Keratinocyte (primary cell): Measurements from ENCODE around the gene SFT2D1. TPM values are rescaled to one million over a fixed set of nuclear protein-coding genes. Genes with fewer than 3 reads are reported as not detected.

Experiments
- DNase-seq: peaks from one replicate; pipeline ENCODE4 v3.0.0-alpha.2; 2011; ENCODE audit warnings: low read depth, missing footprints, low spot score
- FAIRE-seq: peaks from 2 replicates; lab custom pipeline; 2011; peaks lifted over from hg19 to GRCh38; lab: Jason Lieb, UNC
- H2AFZ ChIP-seq: 2 replicates; pipeline ENCODE4 v1.6.0; 2012; ENCODE audit warnings: low read length, control low read depth, inconsistent platforms; ENCODE audit not compliant: control insufficient read depth
- H3K27ac ChIP-seq: 2 replicates; pipeline ENCODE4 v1.5.1; 2011; ENCODE audit warnings: low read length; ENCODE audit not compliant: control insufficient read depth, insufficient read depth
- H3K27me3 ChIP-seq: 3 replicates; pipeline ENCODE4 v1.6.0; 2011; ENCODE audit warnings: low read length; ENCODE audit not compliant: control insufficient read depth, insufficient read depth; ENCODE audit errors: extremely low read depth
- H3K36me3 ChIP-seq, 2 experiments: 2 replicates in 1 of 2; 3 replicates in 1 of 2; pipeline ENCODE4 v1.5.1; 2011; ENCODE audit warnings: low read length in 2 of 2, mild to moderate bottlenecking in 1 of 2; ENCODE audit not compliant: control insufficient read depth in 2 of 2, insufficient read depth in 2 of 2; ENCODE audit errors: extremely low read depth in 1 of 2
- H3K4me1 ChIP-seq: 3 replicates; pipeline ENCODE4 v1.5.1; 2011; ENCODE audit warnings: low read length; ENCODE audit not compliant: control insufficient read depth, insufficient read depth; ENCODE audit errors: extremely low read depth
- H3K4me2 ChIP-seq: 3 replicates; pipeline ENCODE4 v1.6.0; 2011; ENCODE audit warnings: low read depth, low read length; ENCODE audit not compliant: control insufficient read depth, insufficient read depth; ENCODE audit errors: extremely low read depth
- H3K4me3 ChIP-seq, 3 experiments: fragments of 200-600 bp in 1 of 3; sonication (generic) in 1 of 3; 2 replicates in 2 of 3; 3 replicates in 1 of 3; pipeline ENCODE4 v1.5.1; 2011 to 2016; ENCODE audit warnings: low read length in 3 of 3, mild to moderate bottlenecking in 3 of 3, control low read depth in 2 of 3, inconsistent platforms in 1 of 3, low read depth in 1 of 3, mixed read lengths in 1 of 3, mixed run types in 1 of 3, moderate library complexity in 1 of 3; ENCODE audit not compliant: control insufficient read depth in 2 of 3, insufficient read depth in 2 of 3; ENCODE audit errors: extremely low read depth in 1 of 3
- H3K79me2 ChIP-seq: 2 replicates; pipeline ENCODE4 v1.6.0; 2012; ENCODE audit warnings: low read length; ENCODE audit not compliant: control insufficient read depth, insufficient read depth
- H3K9ac ChIP-seq: 3 replicates; pipeline ENCODE4 v1.6.0; 2011; ENCODE audit warnings: low read length; ENCODE audit not compliant: control insufficient read depth, insufficient read depth; ENCODE audit errors: extremely low read depth
- H3K9me1 ChIP-seq: 3 replicates; pipeline ENCODE4 v1.6.0; 2011; ENCODE audit warnings: low read length; ENCODE audit not compliant: control insufficient read depth, insufficient read depth; ENCODE audit errors: extremely low read depth
- H3K9me3 ChIP-seq: 2 replicates; pipeline ENCODE4 v1.5.1; 2012; ENCODE audit warnings: low read depth, low read length; ENCODE audit not compliant: control insufficient read depth
- H4K20me1 ChIP-seq: 3 replicates; pipeline ENCODE4 v1.6.0; 2011; ENCODE audit warnings: low read length; ENCODE audit not compliant: control insufficient read depth, insufficient read depth; ENCODE audit errors: extremely low read depth
- CTCF ChIP-seq, 3 experiments: IDR thresholded peaks in 1 of 3; conservative IDR thresholded peaks in 1 of 3; optimal IDR thresholded peaks in 1 of 3; 2 replicates in 2 of 3; 3 replicates in 1 of 3; pipeline versions ENCODE3 to v1.5.1; 2011; ENCODE audit warnings: low read length in 3 of 3, mild to moderate bottlenecking in 3 of 3, moderate library complexity in 2 of 3, control low read depth in 1 of 3, inconsistent platforms in 1 of 3; ENCODE audit not compliant: insufficient read depth in 2 of 3; ENCODE audit errors: extremely low read depth in 1 of 3
- EZH2 ChIP-seq: IDR thresholded peaks from one replicate; pipeline ENCODE4 v1.6.1; 2012; ENCODE audit warnings: inconsistent platforms, mild to moderate bottlenecking, low read length, moderate library complexity
- dilution Hi-C: fragments of 300-500 bp; cut with MboI; formaldehyde crosslinking; loops from one replicate; pipeline ENCODE4 v1.7.0; 2020; ENCODE audit warnings: low sequenced_read_pairs; ENCODE audit not compliant: extremely low pct_ligation_motif_present
- polyA plus RNA-seq, 5 experiments: library from polyadenylated mRNA; depleted of rRNA in 3 of 5; stranded (reverse) in 3 of 5; stranded (forward) in 1 of 5; unstranded in 1 of 5; fragments of >200 nt; gene quantifications; 1 replicate in 1 of 5; 2 replicates in 3 of 5; 3 replicates in 1 of 5; pipeline versions ENCODE4 v1.2.1 to v1.2.3, GENCODE V29; 2011 to 2012; ENCODE audit warnings: missing spikeins in 2 of 5, low read depth in 1 of 5, low replicate concordance in 1 of 5

SFT2D1 gene
- polyA plus RNA-seq, 1 donor (not counting 4 experiments of a cell fraction or from before 2014, with no cell fraction given): 84.3 TPM

DNA sequence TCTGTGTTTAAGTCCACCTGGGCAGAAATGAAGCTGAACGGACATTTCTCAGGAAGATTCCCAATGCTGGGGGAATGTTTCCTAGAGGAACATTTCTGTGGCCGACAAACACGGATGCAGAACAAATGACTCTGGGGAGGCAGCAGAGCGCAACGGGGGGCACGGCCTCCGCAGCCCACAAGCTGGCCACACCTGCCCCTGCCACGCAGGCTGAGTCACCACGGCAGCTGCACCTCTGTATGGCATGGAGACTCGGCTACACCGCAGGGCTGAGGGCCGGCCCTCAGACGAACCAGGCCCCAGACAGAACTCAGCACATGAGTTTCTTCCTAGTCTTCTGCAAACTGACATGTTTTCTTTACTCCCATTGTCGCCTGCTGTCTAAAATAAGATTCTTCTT, 24.1 kb downstream of the SFT2D1 start:
- no peak for DNase-seq
- H3K36me3 ChIP-seq: peaks cover 0 to 5% of the 10 kb centered on the region in 2 experiments
- H3K27ac ChIP-seq: no peak overlapping the region
- H3K9ac ChIP-seq: no peak overlapping the region
- H3K27me3 ChIP-seq: no peaks in the 10 kb centered on the region
- dilution Hi-C loops: no loop called here
- no peaks in the 10 kb centered on the region for H3K9me1 ChIP-seq
- H4K20me1 ChIP-seq: no peaks in the 10 kb centered on the region
- no peak overlapping the region for H2AFZ ChIP-seq
- H3K79me2 ChIP-seq: no peaks in the 10 kb centered on the region
- H3K9me3 ChIP-seq: no peaks in the 10 kb centered on the region
- no peak overlapping the region for H3K4me2 ChIP-seq
- no peaks in the 10 kb centered on the region for H3K4me1 ChIP-seq
- H3K4me3 ChIP-seq: no peak overlapping the region
- no peak for TF ChIP-seq EZH2
- no peak for TF ChIP-seq CTCF (optimal IDR thresholded peaks at IDR 0.05 in 1 of 3, IDR thresholded peaks at IDR 0.05 in 1 of 3, conservative IDR thresholded peaks at IDR 0.05 in 1 of 3; ENCODE audit: extremely low read depth in 1 of 3, insufficient read depth in 2 of 3, low read length in 3 of 3)
- FAIRE-seq: no peak

DNA sequence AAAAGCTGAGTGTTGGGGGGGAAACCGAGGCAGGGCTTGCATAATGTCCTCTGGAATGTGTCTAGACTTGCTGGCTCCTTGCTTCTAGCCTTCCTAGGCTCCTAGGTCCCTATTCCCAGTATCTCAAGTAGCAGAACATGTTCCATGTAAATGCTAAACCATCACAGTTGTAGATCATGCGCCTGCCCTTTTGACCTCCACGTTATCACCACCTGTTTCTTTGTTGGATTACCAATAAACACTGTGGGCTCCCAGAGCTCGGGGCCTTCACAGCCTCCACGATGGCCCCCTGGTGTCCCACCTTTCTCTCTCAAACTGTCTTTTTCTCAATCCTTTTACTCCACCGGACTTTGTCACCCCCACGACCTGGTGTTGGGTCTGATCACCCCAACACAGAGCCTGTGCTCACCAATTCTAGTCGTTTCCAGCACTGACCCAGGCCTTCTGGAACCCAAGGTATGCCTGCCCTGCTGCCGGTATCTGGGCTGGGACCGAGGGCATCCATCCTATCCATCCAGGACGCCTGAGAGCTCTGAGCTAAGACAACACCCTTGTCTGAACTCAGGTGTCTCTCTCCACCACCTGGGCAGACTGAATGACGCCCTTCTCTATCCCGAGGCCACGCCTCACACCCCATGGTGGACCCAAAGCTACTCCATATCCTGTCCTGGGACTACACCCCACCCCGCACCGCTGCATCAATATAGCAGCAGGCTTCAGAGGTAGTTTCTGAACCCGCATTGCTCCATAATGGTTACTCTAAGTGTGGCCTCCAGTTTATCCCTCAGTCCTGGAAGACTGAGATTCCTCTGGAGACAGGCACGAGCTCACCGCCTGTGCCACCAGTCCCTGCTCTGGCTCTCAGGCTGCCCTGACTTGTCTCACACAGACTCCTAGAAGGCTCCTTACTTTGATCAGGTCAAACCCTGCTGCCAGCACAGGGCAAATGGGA, 24.8 kb downstream of the SFT2D1 start:
- Histone ChIP-seq H4K20me1 (no peaks in the 10 kb centered on the region), H3K9me3 (no peaks in the 10 kb centered on the region), H3K4me2 (no peak overlapping the region), H3K9ac (no peak overlapping the region), H3K4me1 (no peaks in the 10 kb centered on the region), H3K27me3 (no peaks in the 10 kb centered on the region), H3K4me3 (no peak overlapping the region), H3K9me1 (no peaks in the 10 kb centered on the region), H3K27ac (no peak overlapping the region), H3K36me3 (peaks cover 0 to 5% of the 10 kb centered on the region in 2 experiments), H3K79me2 (no peaks in the 10 kb centered on the region), H2AFZ (no peak overlapping the region)
- TF ChIP-seq CTCF (optimal IDR thresholded peaks at IDR 0.05 in 1 of 3, IDR thresholded peaks at IDR 0.05 in 1 of 3, conservative IDR thresholded peaks at IDR 0.05 in 1 of 3; ENCODE audit: extremely low read depth in 1 of 3, insufficient read depth in 2 of 3, low read length in 3 of 3) (no peak), EZH2 (no peak)
- no peak for FAIRE-seq
- dilution Hi-C loops: no loop called here
- DNase-seq: no peak
